ENCODE results near the gene OR11L1. TPM values are rescaled to one million over a fixed set of nuclear protein-coding genes. Genes with fewer than 3 reads are reported as not detected.

OR11L1 gene
- total RNA-seq, 2 donors from 2014 or later, result not detected

- DNase-seq (ENCODE audit: low spot score), result no peak
- no peak for TF ChIP-seq CTCF (IDR thresholded peaks at IDR 0.05)
- no peaks in the 10 kb centered on the region for H3K9me3 ChIP-seq
- H3K27me3 ChIP-seq, result no peaks in the 10 kb centered on the region
- H3K4me3 ChIP-seq, result no peak overlapping the region
- H3K4me1 ChIP-seq, result no peaks in the 10 kb centered on the region
- no peak overlapping the region for H3K27ac ChIP-seq
- H3K36me3 ChIP-seq, result no peaks in the 10 kb centered on the region
Observed at GRCh38 chr1:247848346-247848745, 6.7 kb upstream of the OR11L1 start.

- no peak overlapping the region for H3K27ac ChIP-seq
- DNase-seq (ENCODE audit: low spot score), result no peak
- H3K36me3 ChIP-seq, result no peaks in the 10 kb centered on the region
- no peaks in the 10 kb centered on the region for H3K9me3 ChIP-seq
- H3K4me1 ChIP-seq, result no peaks in the 10 kb centered on the region
- no peaks in the 10 kb centered on the region for H3K27me3 ChIP-seq
- H3K4me3 ChIP-seq, result no peak overlapping the region
- TF ChIP-seq CTCF (IDR thresholded peaks at IDR 0.05), result no peak
Observed at GRCh38 chr1:247845693-247846017, 4.0 kb upstream of the OR11L1 start.

- Histone ChIP-seq H3K4me1 (no peaks in the 10 kb centered on the region), H3K4me3 (no peak overlapping the region), H3K27me3 (no peaks in the 10 kb centered on the region), H3K27ac (no peak overlapping the region), H3K9me3 (no peaks in the 10 kb centered on the region), H3K36me3 (no peaks in the 10 kb centered on the region)
- TF ChIP-seq CTCF (IDR thresholded peaks at IDR 0.05), result no peak
- DNase-seq (ENCODE audit: low spot score), result no peak
Observed at GRCh38 chr1:247845011-247845692, 3.5 kb upstream of the OR11L1 start.

- H3K36me3 ChIP-seq, result no peaks in the 10 kb centered on the region
- H3K27ac ChIP-seq, result no peak overlapping the region
- DNase-seq (ENCODE audit: low spot score), result no peak
- no peak overlapping the region for H3K4me3 ChIP-seq
- no peak for TF ChIP-seq CTCF (IDR thresholded peaks at IDR 0.05)
- no peaks in the 10 kb centered on the region for H3K27me3 ChIP-seq
- H3K9me3 ChIP-seq, result no peaks in the 10 kb centered on the region
- no peaks in the 10 kb centered on the region for H3K4me1 ChIP-seq
Observed at GRCh38 chr1:247843411-247843810, 1.7 kb upstream of the OR11L1 start.

GRCh38 chr1:247840818-247841217, 878 bp downstream of the OR11L1 start:
- Histone ChIP-seq H3K4me3 (no peak overlapping the region), H3K9me3 (no peaks in the 10 kb centered on the region), H3K27ac (no peak overlapping the region), H3K27me3 (no peaks in the 10 kb centered on the region), H3K36me3 (no peaks in the 10 kb centered on the region), H3K4me1 (no peaks in the 10 kb centered on the region)
- TF ChIP-seq CTCF (IDR thresholded peaks at IDR 0.05), result no peak
- DNase-seq (ENCODE audit: low spot score), result no peak

DNA sequence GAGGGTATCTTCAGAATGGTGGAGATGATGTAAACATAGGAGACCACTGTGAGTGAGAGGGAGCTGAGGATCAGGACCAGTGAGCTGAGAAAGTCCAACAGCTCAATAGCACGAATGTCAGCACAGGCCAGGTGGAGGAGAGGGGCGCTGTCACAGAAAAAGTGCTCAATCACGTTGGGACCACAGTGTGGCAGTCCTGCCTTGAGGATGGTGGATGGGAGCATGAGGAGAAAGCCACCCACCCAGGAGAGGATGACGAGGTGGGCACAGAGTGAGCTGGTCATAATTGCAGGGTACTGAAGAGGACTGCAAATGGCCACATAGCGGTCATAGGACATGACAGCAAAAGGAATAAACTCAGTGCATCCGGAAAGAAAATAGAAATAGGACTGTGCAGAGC, 8.1 kb downstream of the OR11L1 start:
- Histone ChIP-seq H3K4me3 (no peak overlapping the region), H3K9me3 (no peaks in the 10 kb centered on the region), H3K27ac (no peak overlapping the region), H3K36me3 (no peaks in the 10 kb centered on the region), H3K27me3 (no peaks in the 10 kb centered on the region), H3K4me1 (no peaks in the 10 kb centered on the region)
- TF ChIP-seq CTCF (IDR thresholded peaks at IDR 0.05), result no peak
- no peak for DNase-seq (ENCODE audit: low spot score)

Measured in right atrium auricular region (tissue), 2 donors.